ENCODE data around the gene FAM168A. TPM values are rescaled to one million over a fixed set of nuclear protein-coding genes. Genes with fewer than 3 reads are reported as not detected.
"Not testable (repeated sequence)": the region's sequence is repeated elsewhere in the genome, so short reads cannot be mapped to it uniquely, and the experiment has no call there.

FAM168A gene
- total RNA-seq, 4 donors from 2014 or later: 28.8 to 53.5 (median 30.6) TPM

DNA sequence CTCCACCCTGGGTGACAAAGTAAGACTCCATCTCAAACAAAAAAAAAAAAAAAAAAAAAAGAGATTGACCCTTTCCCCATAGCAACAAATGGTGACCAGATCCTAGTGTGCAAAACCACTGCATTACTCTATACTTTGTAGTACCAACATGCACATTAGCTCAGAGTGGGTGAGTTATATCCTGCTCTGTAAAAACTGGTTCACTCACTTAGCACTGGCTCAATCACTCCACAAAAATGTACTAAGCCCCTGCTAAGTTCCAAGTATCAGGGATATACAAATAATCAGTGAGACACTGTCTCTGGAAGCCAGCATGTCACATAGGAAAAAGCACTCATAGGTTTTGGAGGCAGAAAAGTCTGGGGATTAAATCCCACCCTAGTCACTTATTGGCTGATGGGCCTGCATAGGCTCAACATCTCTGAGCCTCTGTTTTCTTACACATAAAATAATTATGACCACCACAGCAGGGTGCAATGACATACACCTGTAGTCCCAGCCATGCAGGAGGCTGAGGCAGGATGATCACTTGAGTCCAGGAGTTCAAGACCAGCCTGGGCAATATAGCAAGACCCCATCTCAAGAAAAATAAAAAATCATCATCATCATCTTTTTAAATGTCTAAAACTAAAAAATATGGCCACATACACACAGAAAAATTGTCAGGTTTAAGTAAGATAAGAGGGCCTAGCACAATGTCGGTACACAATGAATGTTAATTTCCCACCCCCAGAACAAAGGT, 11.9 kb downstream of the FAM168A start:
- TF ChIP-seq, protein P1, sequence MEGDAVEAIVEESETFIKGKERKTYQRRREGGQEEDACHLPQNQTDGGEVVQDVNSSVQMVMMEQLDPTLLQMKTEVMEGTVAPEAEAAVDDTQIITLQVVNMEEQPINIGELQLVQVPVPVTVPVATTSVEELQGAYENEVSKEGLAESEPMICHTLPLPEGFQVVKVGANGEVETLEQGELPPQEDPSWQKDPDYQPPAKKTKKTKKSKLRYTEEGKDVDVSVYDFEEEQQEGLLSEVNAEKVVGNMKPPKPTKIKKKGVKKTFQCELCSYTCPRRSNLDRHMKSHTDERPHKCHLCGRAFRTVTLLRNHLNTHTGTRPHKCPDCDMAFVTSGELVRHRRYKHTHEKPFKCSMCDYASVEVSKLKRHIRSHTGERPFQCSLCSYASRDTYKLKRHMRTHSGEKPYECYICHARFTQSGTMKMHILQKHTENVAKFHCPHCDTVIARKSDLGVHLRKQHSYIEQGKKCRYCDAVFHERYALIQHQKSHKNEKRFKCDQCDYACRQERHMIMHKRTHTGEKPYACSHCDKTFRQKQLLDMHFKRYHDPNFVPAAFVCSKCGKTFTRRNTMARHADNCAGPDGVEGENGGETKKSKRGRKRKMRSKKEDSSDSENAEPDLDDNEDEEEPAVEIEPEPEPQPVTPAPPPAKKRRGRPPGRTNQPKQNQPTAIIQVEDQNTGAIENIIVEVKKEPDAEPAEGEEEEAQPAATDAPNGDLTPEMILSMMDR (IDR thresholded peaks at IDR 0.05): no peak
- TF ChIP-seq POLR2A (IDR thresholded peaks at IDR 0.05): no peak
- no peak for TF ChIP-seq EP300 (IDR thresholded peaks at IDR 0.05)
- no peak overlapping the region for H3K27ac ChIP-seq
- H3K4me1 ChIP-seq: no peaks in the 10 kb centered on the region
- no peaks in the 10 kb centered on the region for H3K9me3 ChIP-seq
- peaks cover 0 to 4% (median 0%) of the 10 kb centered on the region in 3 donors for H3K36me3 ChIP-seq
- no peak for DNase-seq (ENCODE audit: low spot score in 2 of 2)
- WGBS, 2 donors: 90 to 100% methylated on average over 1 of the region's 1 CpG
- H3K4me3 ChIP-seq: no peak overlapping the region
- no peaks in the 10 kb centered on the region for H3K27me3 ChIP-seq

DNA sequence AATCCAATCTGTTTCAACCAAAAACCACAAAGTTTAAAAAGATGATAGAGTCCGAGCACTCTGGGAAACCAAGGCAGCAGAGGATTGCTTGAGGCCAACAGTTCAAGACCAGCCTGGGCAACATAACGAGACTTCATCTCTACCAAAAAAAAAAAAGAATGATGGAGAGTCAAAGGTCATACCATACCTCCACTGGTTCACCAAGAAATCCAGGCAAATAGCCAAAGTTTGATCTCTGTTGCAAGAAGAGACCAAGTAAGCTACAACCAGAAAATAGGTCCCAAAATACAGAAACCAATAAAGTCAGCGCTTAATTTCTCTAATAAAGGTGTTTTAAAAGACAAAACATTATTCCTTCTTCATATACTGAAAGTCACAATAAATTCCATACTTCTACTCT, 13.1 kb downstream of the FAM168A start:
- WGBS, 2 donors: 93 to 97% methylated on average over 3 of the region's 3 CpGs
- DNase-seq (ENCODE audit: low spot score in 2 of 2): no peak
- no peaks in the 10 kb centered on the region for H3K9me3 ChIP-seq
- TF ChIP-seq, protein P1 (IDR thresholded peaks at IDR 0.05): no peak
- TF ChIP-seq EP300 (IDR thresholded peaks at IDR 0.05) (no peak), POLR2A (IDR thresholded peaks at IDR 0.05) (no peak)
- H3K36me3 ChIP-seq: peaks cover 0 to 4% (median 0%) of the 10 kb centered on the region in 3 donors
- no peak overlapping the region for H3K27ac ChIP-seq
- H3K4me1 ChIP-seq: peaks cover 0 to under 1% (median 0%) of the 10 kb centered on the region in 4 donors
- no peaks in the 10 kb centered on the region for H3K27me3 ChIP-seq
- no peak overlapping the region for H3K4me3 ChIP-seq

DNA sequence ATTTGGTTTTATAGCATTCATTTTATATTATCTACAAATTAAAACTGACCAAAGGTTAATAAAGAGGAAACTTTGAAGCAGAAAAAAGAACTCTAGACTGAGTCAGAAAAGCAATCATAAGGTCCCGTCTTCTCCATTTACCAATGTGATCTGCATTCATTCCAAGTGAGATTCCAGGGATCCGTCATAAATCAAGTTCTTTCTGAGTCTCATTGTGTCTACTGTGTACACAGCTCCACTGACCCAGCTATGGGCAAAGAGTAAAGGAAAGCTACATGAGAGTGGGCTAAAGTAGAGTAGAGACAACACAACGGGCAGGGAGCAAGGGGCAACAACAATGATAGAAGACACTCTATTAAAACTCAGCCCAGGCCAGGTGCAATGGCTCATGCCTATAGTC, 15.3 kb downstream of the FAM168A start:
- peaks cover 0 to 17% (median 4%) of the 10 kb centered on the region in 4 donors for H3K4me1 ChIP-seq
- H3K27ac ChIP-seq: no peak overlapping the region
- no peak for DNase-seq (ENCODE audit: low spot score in 2 of 2)
- no peaks in the 10 kb centered on the region for H3K27me3 ChIP-seq
- no peaks in the 10 kb centered on the region for H3K9me3 ChIP-seq
- no peak overlapping the region for H3K4me3 ChIP-seq
- TF ChIP-seq POLR2A (IDR thresholded peaks at IDR 0.05) (no peak), EP300 (IDR thresholded peaks at IDR 0.05) (no peak)
- H3K36me3 ChIP-seq: peaks cover 0 to 4% (median 0%) of the 10 kb centered on the region in 3 donors
- 57 to 66% methylated on average over 3 of the region's 3 CpGs for WGBS, 2 donors

DNA sequence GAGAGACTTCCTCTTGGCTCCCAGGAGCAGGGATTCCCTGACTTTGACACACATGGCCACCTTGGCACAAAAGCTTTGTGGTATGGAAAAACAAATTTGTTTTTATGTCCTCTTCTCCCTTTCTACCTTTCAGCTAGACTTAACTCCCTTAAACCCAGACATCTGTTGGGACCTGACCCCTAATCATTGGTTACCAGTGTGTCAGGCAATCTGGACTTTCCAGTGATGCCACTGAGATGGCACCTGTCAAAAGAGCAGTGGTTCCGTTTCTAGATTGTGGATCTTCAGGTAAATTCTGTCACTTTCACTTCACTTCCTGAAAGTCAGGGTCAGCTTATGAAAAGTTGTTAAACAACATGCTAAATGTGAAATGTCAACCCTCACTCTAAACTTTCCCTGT, 17.2 kb downstream of the FAM168A start:
- not testable (repeated sequence) for H3K27ac ChIP-seq; H3K4me3 ChIP-seq; H3K27me3 ChIP-seq; H3K9me3 ChIP-seq; DNase-seq (ENCODE audit: low spot score in 2 of 2); H3K36me3 ChIP-seq
- H3K4me1 ChIP-seq: peaks cover 0 to 30% (median 8%) of the 10 kb centered on the region in 4 donors
- 87 to 94% methylated on average over 1 of the region's 1 CpG for WGBS, 2 donors

DNA sequence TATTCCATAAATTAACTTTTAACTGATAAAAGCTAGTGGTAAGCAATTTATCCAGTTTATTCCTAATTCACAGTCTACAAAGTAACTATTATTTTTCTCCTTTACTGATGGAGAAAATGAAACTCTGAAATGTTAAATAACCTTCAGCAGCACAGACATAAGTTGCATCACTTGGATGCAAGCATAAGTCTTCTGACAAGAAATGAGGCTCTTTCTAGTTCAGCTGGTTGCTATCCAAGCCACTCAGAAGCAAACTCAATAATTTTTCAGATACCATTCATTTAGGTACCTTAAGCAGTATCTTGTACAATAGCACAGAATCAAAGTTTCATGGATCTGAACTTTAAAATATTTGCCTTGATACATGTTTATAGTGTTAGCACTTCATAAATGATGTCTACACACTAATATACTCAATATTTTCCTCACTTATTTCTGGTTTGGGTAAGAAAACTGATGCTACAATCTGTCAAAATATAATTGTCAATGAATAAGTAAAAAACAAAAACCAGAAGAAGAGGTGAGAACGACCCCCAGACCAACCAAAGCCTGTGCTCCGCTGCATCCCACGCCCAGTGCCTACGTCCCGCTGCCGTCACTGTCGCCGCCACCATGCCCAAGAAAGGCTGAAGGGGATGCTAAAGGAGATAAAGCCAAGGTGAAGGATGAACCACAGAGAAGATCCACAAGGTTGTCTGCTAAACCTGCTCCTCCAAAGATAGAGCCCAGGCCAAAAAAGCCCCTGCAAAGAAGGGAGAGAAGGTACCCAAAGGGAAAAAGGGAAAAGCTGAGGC, 18.1 kb downstream of the FAM168A start:
- WGBS, 2 donors: 88 to 95% methylated on average over 8 of the region's 8 CpGs
- TF ChIP-seq EP300 (IDR thresholded peaks at IDR 0.05): no peak
- TF ChIP-seq POLR2A (IDR thresholded peaks at IDR 0.05): no peak
- TF ChIP-seq, protein P1 (IDR thresholded peaks at IDR 0.05): no peak
- no peak for DNase-seq (ENCODE audit: low spot score in 2 of 2)
- peaks cover 0 to 30% (median 8%) of the 10 kb centered on the region in 4 donors for H3K4me1 ChIP-seq
- no peaks in the 10 kb centered on the region for H3K9me3 ChIP-seq
- peaks cover 0 to 4% (median 0%) of the 10 kb centered on the region in 3 donors for H3K36me3 ChIP-seq
- H3K27me3 ChIP-seq: no peaks in the 10 kb centered on the region
- no peak overlapping the region for H3K4me3 ChIP-seq
- no peak overlapping the region for H3K27ac ChIP-seq

Measured in tibial nerve (tissue), 4 donors.